Measurements from ENCODE around the gene SNRNP35. TPM values are rescaled to one million over a fixed set of nuclear protein-coding genes. Genes with fewer than 3 reads are reported as not detected.
"Not testable (repeated sequence)": the region's sequence is repeated elsewhere in the genome, so short reads cannot be mapped to it uniquely, and the experiment has no call there.

The SNRNP35 gene
- total RNA-seq, 2 experiments from 2014 or later: 22.2 to 23.7 TPM

- ChIA-PET POLR2A (no interaction called here), CTCF (no interaction called here)
Observed at GRCh38 chr12:123479442-123480180, 21.7 kb downstream of the SNRNP35 start.

GRCh38 chr12:123481251-123481650, 23.3 kb downstream of the SNRNP35 start:
- POLR2A ChIA-PET: not testable (repeated sequence)
- CTCF ChIA-PET: interaction anchor here (0.5 kb wide), 1 partner anchor 19 kb away, joined by 6 read pairs; no protein-coding TSS in a partner anchor

GRCh38 chr12:123482876-123483275, 24.9 kb downstream of the SNRNP35 start:
- POLR2A ChIA-PET: no interaction called here
- CTCF ChIA-PET: interaction anchor here (1.0 kb wide), 1 partner anchor 31 kb away, joined by 3 read pairs; no protein-coding TSS in a partner anchor

GRCh38 chr12:123483602-123484248, 25.8 kb downstream of the SNRNP35 start:
- POLR2A ChIA-PET: no interaction called here
- CTCF ChIA-PET: interaction anchor here (1.0 kb wide), 1 partner anchor 30 kb away, joined by 3 read pairs; no protein-coding TSS in a partner anchor

- ChIA-PET POLR2A (no interaction called here), CTCF (no interaction called here)
Observed at GRCh38 chr12:123485756-123486155, 27.8 kb downstream of the SNRNP35 start.

- ChIA-PET POLR2A (no interaction called here), CTCF (no interaction called here)
Observed at GRCh38 chr12:123487428-123487827, 29.5 kb downstream of the SNRNP35 start.

GRCh38 chr12:123488539-123489230, 30.7 kb downstream of the SNRNP35 start:
- POLR2A ChIA-PET: no interaction called here
- CTCF ChIA-PET: no interaction called here

- ChIA-PET CTCF (no interaction called here), POLR2A (no interaction called here)
Observed at GRCh38 chr12:123489580-123489979, 31.6 kb downstream of the SNRNP35 start.

- POLR2A ChIA-PET: no interaction called here
Observed at GRCh38 chr12:123490089-123490488, 32.1 kb downstream of the SNRNP35 start.

GRCh38 chr12:123491056-123491455, 33.1 kb downstream of the SNRNP35 start:
- POLR2A ChIA-PET: interaction anchor here (0.6 kb wide), 1 partner anchor 221 kb away, joined by 3 read pairs; no protein-coding TSS in a partner anchor
- CTCF ChIA-PET: interaction anchor here (0.6 kb wide), 1 partner anchor 87 kb away, joined by 5 read pairs; no protein-coding TSS in a partner anchor

More at GRCh38 chr12:123490089-123490488, 32.1 kb downstream of the SNRNP35 start:
- CTCF ChIA-PET: no interaction called here

GRCh38 chr12:123491481-123491880, 33.5 kb downstream of the SNRNP35 start:
- ChIA-PET POLR2A (no interaction called here), CTCF (interaction anchor here (0.6 kb wide), 1 partner anchor 87 kb away, joined by 5 read pairs; no protein-coding TSS in a partner anchor)

- CTCF ChIA-PET: not testable (repeated sequence)
Observed at GRCh38 chr12:123492339-123493039, 34.5 kb downstream of the SNRNP35 start.

GRCh38 chr12:123494124-123494851, 36.3 kb downstream of the SNRNP35 start:
- ChIA-PET CTCF (no interaction called here), POLR2A (interaction anchor here (0.6 kb wide), 1 partner anchor 1267 kb away, joined by 3 read pairs; no protein-coding TSS in a partner anchor)

More at GRCh38 chr12:123492339-123493039, 34.5 kb downstream of the SNRNP35 start:
- POLR2A ChIA-PET: not testable (repeated sequence)

- ChIA-PET POLR2A (no interaction called here), CTCF (no interaction called here)
Observed at GRCh38 chr12:123497065-123497464, 39.1 kb downstream of the SNRNP35 start.

- ChIA-PET CTCF (no interaction called here), POLR2A (interaction anchor here (0.6 kb wide), 1 partner anchor 215 kb away, joined by 3 read pairs; no protein-coding TSS in a partner anchor)
Observed at GRCh38 chr12:123498126-123498825, 40.3 kb downstream of the SNRNP35 start.

- ChIA-PET POLR2A (no interaction called here), CTCF (no interaction called here)
Observed at GRCh38 chr12:123499332-123499731, 41.4 kb downstream of the SNRNP35 start.

- POLR2A ChIA-PET: interaction anchor here (0.7 kb wide), 1 partner anchor 82 kb away, joined by 4 read pairs; the partner anchor contains the start of gene TMED2
- CTCF ChIA-PET: no interaction called here
Observed at GRCh38 chr12:123502163-123502704, 44.3 kb downstream of the SNRNP35 start.
